ENCODE data around the gene KDR. TPM values are rescaled to one million over a fixed set of nuclear protein-coding genes. Genes with fewer than 3 reads are reported as not detected.

The KDR gene
- polyA plus RNA-seq, 1 of the 3 experiments (the other 2 are of a cell fraction): not detected

- TF ChIP-seq TAF1 (IDR thresholded peaks at IDR 0.05; ENCODE audit: borderline replicate concordance, low read depth, low read length): no peak
- no peak for TF ChIP-seq IRF3 (IDR thresholded peaks at IDR 0.05; ENCODE audit: low read depth, low read length)
- no peak for TF ChIP-seq SMC3 (IDR thresholded peaks at IDR 0.05; ENCODE audit: low read depth, low read length)
- no peak for TF ChIP-seq RCOR1 (IDR thresholded peaks at IDR 0.05; ENCODE audit: low read length)
Measured at GRCh38 chr4:55096045-55096444, 29.4 kb downstream of the KDR start (continued).

GRCh38 chr4:55092504-55092903 is 32.9 kb downstream of the KDR start:
- TF ChIP-seq ELF1 (IDR thresholded peaks at IDR 0.05): no peak
- TF ChIP-seq FOXJ3 (CRISPR knock-in tag; IDR thresholded peaks at IDR 0.05): no peak
- no peak for TF ChIP-seq GABPA (IDR thresholded peaks at IDR 0.05; ENCODE audit: low read depth)
- no peak for TF ChIP-seq EP300 (IDR thresholded peaks at IDR 0.05; ENCODE audit: borderline replicate concordance in 1 of 2, low read depth in 1 of 2, low read length in 1 of 2)
- no peak for TF ChIP-seq FOSL2 (IDR thresholded peaks at IDR 0.05; ENCODE audit: borderline replicate concordance, low read depth)
- no peak for TF ChIP-seq TAF1 (IDR thresholded peaks at IDR 0.05; ENCODE audit: borderline replicate concordance, low read depth, low read length)
- TF ChIP-seq RXRA (IDR thresholded peaks at IDR 0.05; ENCODE audit: borderline replicate concordance, low read depth): no peak
- TF ChIP-seq CHD2 (IDR thresholded peaks at IDR 0.05; ENCODE audit: low read length, partially characterized antibody): no peak
- TF ChIP-seq NFIC (IDR thresholded peaks at IDR 0.05; ENCODE audit: borderline replicate concordance): no peak
- Histone ChIP-seq H3K4me1 (ENCODE audit: control insufficient read depth in 1 of 2, insufficient read depth in 2 of 2, low read depth in 1 of 2, low read length in 1 of 2) (peaks cover 0 to 2% of the 10 kb centered on the region in 2 experiments; a peak in 1 of 4 replicates), H3K9ac (no peak overlapping the region), H3F3A (replicated peaks; ENCODE audit: insufficient read depth) (no peaks in the 10 kb centered on the region), H4K20me1 (ENCODE audit: insufficient read depth) (no peaks in the 10 kb centered on the region), H3K27ac (ENCODE audit: low read depth in 2 of 2, low read length in 1 of 2) (no peak overlapping the region), H3K27me3 (ENCODE audit: insufficient read depth) (no peaks in the 10 kb centered on the region), H2AFZ (ENCODE audit: low read depth) (no peak overlapping the region), H3K4me3 (ENCODE audit: low read depth in 2 of 2, low read length in 1 of 2) (no peak overlapping the region), H3K9me3 (no peaks in the 10 kb centered on the region), H3K79me2 (ENCODE audit: insufficient read depth) (no peaks in the 10 kb centered on the region), H3K9me2 (no peaks in the 10 kb centered on the region), H3K4me2 (no peak overlapping the region), H3K36me3 (replicated peaks in 1 of 2; ENCODE audit: control insufficient read depth in 1 of 2, insufficient read depth in 2 of 2, low read length in 1 of 2) (no peaks in the 10 kb centered on the region)
- POLR2A ChIA-PET: no interaction called here
- DNase-seq: no peak
- CTCF ChIA-PET: no interaction called here
- WGBS (ENCODE audit: low lambda C conversion rate): 68% methylated on average over 2 of the region's 2 CpGs

GRCh38 chr4:55089916-55090315 is 35.5 kb downstream of the KDR start:
- ChIA-PET POLR2A (no interaction called here), CTCF (no interaction called here)
- no peaks in the 10 kb centered on the region for H4K20me1 ChIP-seq (ENCODE audit: insufficient read depth)
- H3K9me2 ChIP-seq: no peaks in the 10 kb centered on the region
- H3K4me1 ChIP-seq (ENCODE audit: control insufficient read depth in 1 of 2, insufficient read depth in 2 of 2, low read depth in 1 of 2, low read length in 1 of 2): peaks cover 0 to 12% of the 10 kb centered on the region in 2 experiments; a peak in 1 of 4 replicates
- H3K4me2 ChIP-seq: no peak overlapping the region
- H3K9ac ChIP-seq: no peak overlapping the region
- 0 out of 2 replicates have a peak, but pooled peaks cover 5% of the 10 kb centered on the region for H3K27me3 ChIP-seq (ENCODE audit: insufficient read depth)
- TF ChIP-seq EP300 (IDR thresholded peaks at IDR 0.05; ENCODE audit: borderline replicate concordance in 1 of 2, low read depth in 1 of 2, low read length in 1 of 2) (no peak), PBX3 (IDR thresholded peaks at IDR 0.05) (no peak), MXI1 (IDR thresholded peaks at IDR 0.05; ENCODE audit: low read depth, low read length) (no peak), SIN3A (IDR thresholded peaks at IDR 0.05; ENCODE audit: borderline replicate concordance, low read depth, low read length) (no peak), TEAD4 (IDR thresholded peaks at IDR 0.05; ENCODE audit: borderline replicate concordance, insufficient read depth) (no peak), IRF3 (IDR thresholded peaks at IDR 0.05; ENCODE audit: low read depth, low read length) (no peak)
- no peaks in the 10 kb centered on the region for H3K9me3 ChIP-seq
- no peaks in the 10 kb centered on the region for H3F3A ChIP-seq (replicated peaks; ENCODE audit: insufficient read depth)
- H3K4me3 ChIP-seq (ENCODE audit: low read depth in 2 of 2, low read length in 1 of 2): no peak overlapping the region
- WGBS (ENCODE audit: low lambda C conversion rate): 77% methylated on average over 6 of the region's 6 CpGs
- no peaks in the 10 kb centered on the region for H3K36me3 ChIP-seq (replicated peaks in 1 of 2; ENCODE audit: control insufficient read depth in 1 of 2, insufficient read depth in 2 of 2, low read length in 1 of 2)
- no peak overlapping the region for H2AFZ ChIP-seq (ENCODE audit: low read depth)
- no peak for DNase-seq
- H3K27ac ChIP-seq (ENCODE audit: low read depth in 2 of 2, low read length in 1 of 2): no peak overlapping the region
- H3K79me2 ChIP-seq (ENCODE audit: insufficient read depth): no peaks in the 10 kb centered on the region

All from SK-N-SH (cell line).